ENCODE results near the gene UPK1A. TPM values are rescaled to one million over a fixed set of nuclear protein-coding genes. Genes with fewer than 3 reads are reported as not detected.

Gene UPK1A
- total and polyA plus RNA-seq, 2 donors (not counting 3 experiments of a cell fraction or from before 2014, with no cell fraction given), result not detected

DNA sequence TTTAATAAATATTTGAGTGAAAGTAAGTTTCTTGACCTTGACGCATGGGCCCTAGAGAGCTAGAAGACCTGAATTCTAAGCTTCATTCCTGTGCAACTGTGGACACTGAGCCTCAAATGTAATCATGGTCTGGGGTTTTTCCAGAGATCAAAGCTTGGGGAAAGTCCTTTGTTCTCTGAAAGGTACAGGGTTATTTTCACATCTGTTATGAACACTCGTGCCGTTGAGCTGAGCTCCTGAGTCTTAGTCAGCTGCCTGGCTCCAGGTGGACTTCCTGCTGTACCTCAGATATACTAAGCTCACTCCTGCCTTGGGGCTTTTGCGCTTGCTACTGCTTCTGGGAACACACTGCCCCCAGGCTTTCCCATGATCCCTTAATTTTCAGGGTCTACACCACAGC lies 30.5 kb downstream of the UPK1A start:
- no peaks in the 10 kb centered on the region for H3K9me3 ChIP-seq (replicated peaks; ENCODE audit: control insufficient read depth, insufficient read depth, low read length)
- no TSS peak for BruUV-seq (replicated peaks)
- POLR2A ChIA-PET, result no interaction called here
- H3K4me2 ChIP-seq (ENCODE audit: insufficient read depth, low read length), result no peak overlapping the region
- no peaks in the 10 kb centered on the region for H3K9me1 ChIP-seq (replicated peaks; ENCODE audit: control insufficient read depth, extremely low read depth, insufficient read depth, low read length)
- no peaks in the 10 kb centered on the region for H3K4me1 ChIP-seq (ENCODE audit: control insufficient read depth, extremely low read depth, insufficient read depth, low read length)
- DNase-seq (ENCODE audit: low read depth, low spot score) (no peak), FAIRE-seq (no peak)
- dilution Hi-C loops (cut with MboI; ENCODE audit: extremely low pct_ligation_motif_present, low sequenced_read_pairs) (no loop called here), intact Hi-C loops (cut with micrococcal nuclease) (no loop called here)
- CTCF ChIA-PET, result interaction anchor here (1.0 to 6.8 kb wide), 3 partner anchors 15 to 123 kb away, joined by 4 to 54 read pairs (median 4); partner anchors contain the start of gene LIN37
- no peaks in the 10 kb centered on the region for H4K20me1 ChIP-seq (replicated peaks; ENCODE audit: control insufficient read depth, extremely low read depth, insufficient read depth, low read length)
- no peak overlapping the region for H3K27ac ChIP-seq (ENCODE audit: insufficient read depth, low read depth, low read length)
- H3K4me3 ChIP-seq (replicated peaks in 1 of 3; ENCODE audit: insufficient read depth in 1 of 3, low read depth in 1 of 3, low read length in 3 of 3), result no peak overlapping the region
- no peak for TF ChIP-seq POLR2A (IDR thresholded peaks at IDR 0.05; ENCODE audit: low read depth, low read length)
- TF ChIP-seq EZH2 (IDR thresholded peaks at IDR 0.05; ENCODE audit: borderline replicate concordance, low read depth, low read length, severe bottlenecking), result no peak
- no peak overlapping the region for H3K9ac ChIP-seq (replicated peaks; ENCODE audit: extremely low read depth, insufficient read depth, low read length)
- H3K79me2 ChIP-seq (ENCODE audit: control insufficient read depth, insufficient read depth, low read length), result no peaks in the 10 kb centered on the region
- no peaks in the 10 kb centered on the region for H3K36me3 ChIP-seq (ENCODE audit: control insufficient read depth in 2 of 2, extremely low read depth in 1 of 2, insufficient read depth in 2 of 2, low read length in 2 of 2)
- H3K27me3 ChIP-seq (ENCODE audit: control insufficient read depth in 2 of 2, insufficient read depth in 2 of 2, low read length in 2 of 2), result no peaks in the 10 kb centered on the region
- no peak overlapping the region for H2AFZ ChIP-seq (ENCODE audit: low read depth, low read length)

- POLR2A ChIA-PET, result no interaction called here
- Histone ChIP-seq H4K20me1 (replicated peaks; ENCODE audit: control insufficient read depth, extremely low read depth, insufficient read depth, low read length) (no peaks in the 10 kb centered on the region), H3K36me3 (ENCODE audit: control insufficient read depth in 2 of 2, extremely low read depth in 1 of 2, insufficient read depth in 2 of 2, low read length in 2 of 2) (no peaks in the 10 kb centered on the region), H3K9me1 (replicated peaks; ENCODE audit: control insufficient read depth, extremely low read depth, insufficient read depth, low read length) (no peaks in the 10 kb centered on the region), H3K9me3 (replicated peaks; ENCODE audit: control insufficient read depth, insufficient read depth, low read length) (no peaks in the 10 kb centered on the region), H3K4me2 (ENCODE audit: insufficient read depth, low read length) (peak overlapping the region; percentile 74), H3K27ac (ENCODE audit: insufficient read depth, low read depth, low read length) (no peak overlapping the region), H2AFZ (ENCODE audit: low read depth, low read length) (peak overlapping the region; percentile 83), H3K4me1 (ENCODE audit: control insufficient read depth, extremely low read depth, insufficient read depth, low read length) (no peaks in the 10 kb centered on the region), H3K4me3 (replicated peaks in 1 of 3; ENCODE audit: insufficient read depth in 1 of 3, low read depth in 1 of 3, low read length in 3 of 3) (peak overlapping the region; percentile 11 to 45 (median 25)), H3K27me3 (ENCODE audit: control insufficient read depth in 2 of 2, insufficient read depth in 2 of 2, low read length in 2 of 2) (no peaks in the 10 kb centered on the region), H3K79me2 (ENCODE audit: control insufficient read depth, insufficient read depth, low read length) (no peaks in the 10 kb centered on the region), H3K9ac (replicated peaks; ENCODE audit: extremely low read depth, insufficient read depth, low read length) (no peak overlapping the region)
- CTCF ChIA-PET, result interaction anchor here (0.6 to 2.5 kb wide), 12 partner anchors 8 to 351 kb away, joined by 3 to 12 read pairs (median 4); partner anchors contain the start of gene LIN37
- intact Hi-C loops (cut with micrococcal nuclease), result loop anchor here (1.0 kb wide), 1 partner anchor 15 kb away; no protein-coding TSS in a partner anchor
- TF ChIP-seq, protein P1, sequence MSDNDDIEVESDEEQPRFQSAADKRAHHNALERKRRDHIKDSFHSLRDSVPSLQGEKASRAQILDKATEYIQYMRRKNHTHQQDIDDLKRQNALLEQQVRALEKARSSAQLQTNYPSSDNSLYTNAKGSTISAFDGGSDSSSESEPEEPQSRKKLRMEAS (IDR thresholded peaks at IDR 0.05; ENCODE audit: insufficient read depth, insufficient read length), result no peak
- TF ChIP-seq MYC (IDR thresholded peaks at IDR 0.05; ENCODE audit: low read depth, low read length), result no peak
- no peak for TF ChIP-seq CTCF (IDR thresholded peaks at IDR 0.05; ENCODE audit: extremely low read depth in 1 of 2, insufficient read depth in 1 of 2, low read depth in 1 of 2, low read length in 2 of 2)
- TF ChIP-seq GATA2 (IDR thresholded peaks at IDR 0.05; ENCODE audit: insufficient read depth, insufficient read length, low read depth, low read length), result no peak
- DNase-seq (ENCODE audit: low read depth, low spot score), result peak; percentile 97
- dilution Hi-C loops (cut with MboI; ENCODE audit: extremely low pct_ligation_motif_present, low sequenced_read_pairs), result no loop called here
- BruUV-seq (replicated peaks), result no TSS peak
- FAIRE-seq, result peak; percentile 98
These were observed 36.1 kb downstream of the UPK1A start for GRCh38 chr19:35702223-35703012.
